ENCODE results near the gene QRICH1.

- TF ChIP-seq EZH2 (IDR thresholded peaks at IDR 0.05; ENCODE audit: low read length, missing control alignments) (no peak), CTCF (conservative IDR thresholded peaks at IDR 0.05 in 1 of 2, IDR thresholded peaks at IDR 0.05 in 1 of 2; ENCODE audit: low read depth in 1 of 2, low read length in 2 of 2) (no peak)
Measured at GRCh38 chr3:49035281-49035680, 58.6 kb downstream of the QRICH1 start.
